GM12878 (cell line): ENCODE data around the gene NGB.

ENCODE experiments used
- CTCF ChIP-seq, 3 experiments: IDR thresholded peaks in 2 of 3; conservative IDR thresholded peaks in 1 of 3; 2 replicates each; pipeline ENCODE4 v1.5.1; 2011; ENCODE audit warnings: low read depth in 3 of 3, low read length in 3 of 3, mild to moderate bottlenecking in 3 of 3, control low read depth in 2 of 3, moderate library complexity in 2 of 3, inconsistent platforms in 1 of 3, mixed read lengths in 1 of 3; ENCODE audit not compliant: control insufficient read depth in 2 of 3, insufficient read depth in 1 of 3; ENCODE audit errors: extremely low read depth in 1 of 3
- ESRRA ChIP-seq: IDR thresholded peaks from 2 replicates; pipeline ENCODE4 v1.6.1; 2012; ENCODE audit warnings: mild to moderate bottlenecking, low read length, improper control_type of control experiment
- EZH2 ChIP-seq: IDR thresholded peaks from 2 replicates; pipeline ENCODE4 v1.6.1; 2012; ENCODE audit warnings: low read depth, mild to moderate bottlenecking, control low read depth, inconsistent platforms, low read length, borderline replicate concordance; ENCODE audit not compliant: control insufficient read depth
- PAX5 ChIP-seq: IDR thresholded peaks from 2 replicates; pipeline ENCODE4 v1.6.1; 2011; ENCODE audit warnings: low read depth, low read length, borderline replicate concordance

- TF ChIP-seq CTCF (IDR thresholded peaks at IDR 0.05 in 2 of 3, conservative IDR thresholded peaks at IDR 0.05 in 1 of 3; ENCODE audit: control insufficient read depth in 2 of 3, extremely low read depth in 1 of 3, insufficient read depth in 1 of 3, low read depth in 3 of 3, low read length in 3 of 3) (no peak), PAX5 (no peak), EZH2 (no peak), ESRRA (no peak)
Observed at GRCh38 chr14:77217551-77217950, 53.5 kb downstream of the NGB start.
